Lung microvascular endothelial cell (primary cell): ENCODE results near the gene SYAP1. TPM values are rescaled to one million over a fixed set of nuclear protein-coding genes. Genes with fewer than 3 reads are reported as not detected.
"Not testable (repeated sequence)": the region's sequence is repeated elsewhere in the genome, so short reads cannot be mapped to it uniquely, and the experiment has no call there.

Experiments used
- DNase-seq, 2 donors: peaks; one replicate each; pipeline versions ENCODE4 v3.0.0 to v3.0.0-alpha.2; 2010; ENCODE audit warnings: low read depth in 2 of 2
- total RNA-seq: library from RNA; depleted of rRNA; stranded (reverse); fragments of >200 nt; gene quantifications from 2 replicates; pipeline ENCODE4 v1.2.1, GENCODE V29; 2014

SYAP1 gene
- 22.4 and 22.6 TPM in 2 replicates for total RNA-seq

GRCh38 chrX:16719334-16720084 is at the start of gene SYAP1:
SYAP1 (plus strand) TSS chrX:16719612; CDS start chrX:16719725, 113 bp downstream.
- DNase-seq, result peak; percentile 97 to 98

GRCh38 chrX:16671005-16671404 is 48.4 kb upstream of the SYAP1 start:
- DNase-seq, result peak; percentile 66 to 72

GRCh38 chrX:16678689-16679088 is 40.7 kb upstream of the SYAP1 start:
- DNase-seq, result peak in 1 of 2 donors; percentile 49

GRCh38 chrX:16683007-16683664 is 36.3 kb upstream of the SYAP1 start:
- DNase-seq, result no peak

GRCh38 chrX:16687514-16687913 is 31.9 kb upstream of the SYAP1 start:
- no peak for DNase-seq

GRCh38 chrX:16695079-16695676 is 24.2 kb upstream of the SYAP1 start:
- peak; percentile 59 to 76 for DNase-seq

- DNase-seq, result no peak
These were observed 22.5 kb upstream of the SYAP1 start for GRCh38 chrX:16696956-16697355.

GRCh38 chrX:16699389-16699788 is 20.0 kb upstream of the SYAP1 start:
- no peak for DNase-seq

GRCh38 chrX:16700734-16701133 is 18.7 kb upstream of the SYAP1 start:
- DNase-seq, result no peak

- DNase-seq, result no peak
These were observed 16.5 kb upstream of the SYAP1 start for GRCh38 chrX:16702700-16703599.

- DNase-seq, result no peak
These were observed 14.0 kb upstream of the SYAP1 start for GRCh38 chrX:16705370-16705769.

GRCh38 chrX:16708016-16708415 is 11.4 kb upstream of the SYAP1 start:
- no peak for DNase-seq

GRCh38 chrX:16711219-16711811 is 8.1 kb upstream of the SYAP1 start:
- DNase-seq, result peak in 1 of 2 donors; percentile 14

GRCh38 chrX:16711893-16712547 is 7.4 kb upstream of the SYAP1 start:
- peak in 1 of 2 donors; percentile 19 for DNase-seq

- DNase-seq, result peak; percentile 49 to 57
These were observed 6.8 kb upstream of the SYAP1 start, which contains the start of gene CTPS2 for GRCh38 chrX:16712548-16713155. CTPS2 (minus strand) TSS chrX:16712669; CDS start chrX:16702902, 9,767 bp downstream.

- DNase-seq, result no peak
These were observed 4.9 kb upstream of the SYAP1 start for GRCh38 chrX:16714504-16714903.

- not testable (repeated sequence) for DNase-seq
These were observed 3.8 kb upstream of the SYAP1 start for GRCh38 chrX:16715638-16716037.

GRCh38 chrX:16716451-16716850 is 3.0 kb upstream of the SYAP1 start:
- DNase-seq, result not testable (repeated sequence)

GRCh38 chrX:16718824-16719333 is 533 bp upstream of the SYAP1 start:
- no peak for DNase-seq

- no peak for DNase-seq
These were observed 3.1 kb downstream of the SYAP1 start for GRCh38 chrX:16722481-16722880.
